HG02884 (cell line): ENCODE measurements around the gene GPHB5.

Source experiments
- ATAC-seq: cut with Tn5 transposase; IDR thresholded peaks from one replicate; pipeline ENCODE4 v1.9.1; 2021; ENCODE audit warnings: mild to moderate bottlenecking, moderate library complexity; ENCODE audit not compliant: unreplicated experiment

Gene GPHB5

DNA sequence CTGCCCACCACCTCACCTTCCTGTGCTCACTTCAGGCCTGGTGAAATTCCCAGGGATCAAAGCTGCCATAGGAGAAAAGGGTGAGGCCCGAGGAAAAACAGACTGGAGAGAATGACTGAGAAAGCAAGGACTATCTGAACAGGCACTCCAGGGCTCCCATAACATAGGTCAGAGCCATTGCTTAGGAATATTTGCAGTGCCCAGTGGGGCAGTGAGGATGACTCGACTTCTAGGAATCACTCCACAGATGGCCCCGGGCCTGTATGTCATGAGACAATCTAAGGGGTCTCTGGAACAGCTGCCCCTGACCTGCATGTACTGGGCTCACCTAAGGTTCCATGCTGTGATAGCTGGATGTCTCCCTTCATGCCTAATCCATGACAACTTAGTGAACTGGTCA lies 51.6 kb downstream of the GPHB5 start:
- no peak for ATAC-seq

DNA sequence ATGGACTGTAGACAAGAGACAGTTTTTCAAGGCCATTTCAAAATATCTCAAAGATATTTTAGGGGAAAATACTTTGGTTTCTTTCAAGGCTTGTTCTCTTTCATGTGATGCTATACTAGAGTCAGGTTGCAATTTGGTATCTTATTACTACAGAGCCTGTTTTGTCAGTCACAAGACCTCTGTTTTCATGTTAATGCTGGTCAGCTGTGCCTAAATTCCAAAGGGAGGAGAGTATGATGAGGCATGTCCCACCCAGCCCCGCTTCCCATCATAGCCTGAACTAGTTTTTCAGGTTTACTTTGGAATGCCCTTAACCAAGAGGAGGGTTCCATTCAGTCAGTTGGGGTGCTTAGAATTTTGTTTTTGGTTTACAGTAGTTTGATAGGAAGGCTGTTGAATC lies 52.6 kb downstream of the GPHB5 start:
- no peak for ATAC-seq
